Thoracic aorta (tissue), 2 donors: Measurements from ENCODE around the gene GPI. TPM values are rescaled to one million over a fixed set of nuclear protein-coding genes. Genes with fewer than 3 reads are reported as not detected.

Experiments
- ATAC-seq: fragments of 150-250 bp; one replicate; pipeline ENCODE4 v1.8.0; 2017; ENCODE audit warnings: low read depth; ENCODE audit not compliant: insufficient number of reproducible peaks, low FRiP score
- DNase-seq: peaks from one replicate; pipeline ENCODE4 v3.0.0-alpha.2; 2020; ENCODE audit warnings: low spot score
- H3K27ac ChIP-seq, 2 donors: fragments of 200-600 bp; sonication (generic); 1 replicate in 1 of 2; 2 replicates in 1 of 2; pipeline ENCODE4 v1.5.1; 2016; ENCODE audit warnings: mild to moderate bottlenecking in 2 of 2, moderate library complexity in 2 of 2
- H3K27me3 ChIP-seq: fragments of 200-600 bp; sonication (generic); replicated peaks from 2 replicates; pipeline ENCODE4 v1.6.0; 2016; ENCODE audit warnings: mild to moderate bottlenecking; ENCODE audit not compliant: insufficient read depth
- H3K36me3 ChIP-seq: fragments of 200-600 bp; sonication (generic); one replicate; pipeline ENCODE4 v1.5.1; 2016
- H3K4me1 ChIP-seq, 2 donors: fragments of 200-600 bp; sonication (generic); 1 replicate in 1 of 2; 2 replicates in 1 of 2; pipeline versions ENCODE4 v1.5.1 to v1.6.0; 2016; ENCODE audit warnings: low read depth in 2 of 2, mild to moderate bottlenecking in 1 of 2; ENCODE audit not compliant: control insufficient read depth in 1 of 2
- H3K4me3 ChIP-seq: fragments of 200-600 bp; sonication (generic); 2 replicates; pipeline ENCODE4 v1.5.1; 2016; ENCODE audit warnings: mild to moderate bottlenecking
- H3K9me3 ChIP-seq: fragments of 200-600 bp; sonication (generic); 2 replicates; pipeline ENCODE4 v1.5.1; 2016
- CTCF ChIP-seq: fragments of 200-600 bp; sonication (generic); IDR thresholded peaks from one replicate; pipeline ENCODE4 v1.5.1; 2019; ENCODE audit warnings: antibody characterized with exemption
- total RNA-seq, 2 donors: library from RNA; depleted of rRNA; stranded (reverse); fragments of >200 nt; gene quantifications; one replicate each; pipeline versions ENCODE4 v1.1.0 to v1.2.3, GENCODE V29; 2016

The GPI gene
- total RNA-seq, 2 donors from 2014 or later, result 112 to 207 TPM

- TF ChIP-seq CTCF, result no peak
- DNase-seq (no peak), ATAC-seq (no peak)
- H3K27me3 ChIP-seq, result no peaks in the 10 kb centered on the region
- H3K27ac ChIP-seq, result peak overlapping the region; percentile 94 to 98
- no peaks in the 10 kb centered on the region for H3K9me3 ChIP-seq
- H3K4me1 ChIP-seq, result peaks cover 34 to 57% of the 10 kb centered on the region in 2 donors
- no peaks in the 10 kb centered on the region for H3K36me3 ChIP-seq
- H3K4me3 ChIP-seq, result peak overlapping the region; percentile 98
Observed at GRCh38 chr19:34429553-34429952, 64.6 kb downstream of the GPI start.

DNA sequence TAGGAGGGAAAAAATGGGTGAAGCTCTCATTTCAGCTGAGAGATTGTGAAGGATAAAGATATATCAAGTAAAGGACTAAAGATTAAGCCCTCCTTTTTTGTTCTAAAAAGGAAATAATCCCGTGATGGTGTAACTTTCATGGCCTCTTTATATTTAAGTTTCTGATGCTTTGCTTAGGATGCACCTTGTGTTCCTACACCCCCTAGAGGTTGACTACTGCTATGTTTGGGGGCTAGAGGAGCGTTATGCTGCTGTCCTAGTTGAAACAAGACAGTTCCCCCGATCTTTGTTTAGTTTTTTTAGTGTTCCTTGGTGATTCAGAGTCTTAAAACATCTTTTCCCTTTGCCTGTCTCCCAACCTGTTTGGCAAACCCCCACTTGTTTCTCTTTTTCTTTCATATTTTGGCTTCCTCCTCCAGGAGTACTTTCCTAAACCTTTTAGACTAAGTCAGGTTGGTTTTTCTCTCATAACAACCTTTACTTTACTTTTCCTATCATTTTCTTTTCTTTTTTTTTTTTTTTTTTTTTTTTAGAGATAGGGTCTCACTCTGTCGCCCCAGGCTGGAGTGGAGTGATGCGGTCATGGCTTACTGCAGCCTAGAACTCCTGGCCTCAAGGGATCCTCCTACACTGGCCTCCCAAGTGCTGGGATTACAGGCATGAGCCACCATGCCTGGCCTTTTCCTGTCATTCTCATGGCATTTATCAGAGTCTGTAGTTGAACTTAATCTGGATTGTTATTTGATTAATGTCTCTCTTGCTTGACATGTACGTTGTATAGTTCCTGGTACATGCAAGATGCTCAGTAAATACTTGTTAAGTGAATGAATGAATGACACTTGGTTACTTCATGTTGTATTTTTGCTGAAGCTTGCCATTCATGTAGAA lies 66.0 kb downstream of the GPI start:
- H3K4me1 ChIP-seq, result peaks cover 34 to 67% of the 10 kb centered on the region in 2 donors
- H3K4me3 ChIP-seq, result peak overlapping the region; percentile 98
- no peaks in the 10 kb centered on the region for H3K27me3 ChIP-seq
- no peaks in the 10 kb centered on the region for H3K9me3 ChIP-seq
- ATAC-seq (no peak), DNase-seq (no peak)
- peaks cover 13% of the 10 kb centered on the region for H3K36me3 ChIP-seq
- H3K27ac ChIP-seq, result peak overlapping the region; percentile 94 to 98
- TF ChIP-seq CTCF, result peak; percentile 54

DNA sequence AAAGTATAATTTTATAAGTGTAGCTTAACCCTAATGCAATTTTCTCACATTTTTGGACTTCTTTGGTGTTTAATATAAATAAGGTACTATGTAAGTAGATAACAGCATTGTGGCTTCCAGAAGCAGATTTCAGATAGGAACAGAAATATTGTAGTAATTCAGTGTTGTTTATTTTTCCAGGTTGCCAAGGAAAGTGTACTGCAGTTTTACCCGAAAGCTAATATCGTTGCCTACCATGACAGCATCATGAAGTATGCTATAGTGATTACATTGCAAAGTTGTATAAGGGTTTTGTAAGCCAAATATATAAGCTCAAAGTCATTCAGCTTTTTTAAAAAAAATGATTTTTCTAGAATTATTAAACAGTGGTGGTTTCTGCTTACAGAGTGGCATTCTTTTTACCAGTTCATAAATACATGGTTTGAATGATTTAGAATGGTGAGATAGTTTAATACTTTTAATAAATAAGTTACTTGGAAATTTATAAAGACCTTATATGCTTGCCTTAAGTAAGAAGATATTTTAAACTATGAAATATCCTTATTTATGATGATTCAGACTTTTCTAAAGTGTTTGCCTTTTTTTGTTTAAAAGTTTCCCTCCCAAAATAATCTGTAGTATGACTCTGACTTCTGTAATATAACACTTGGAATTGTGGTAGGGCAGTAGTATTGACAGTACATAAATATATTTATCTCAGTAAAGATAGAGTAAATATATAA lies 66.8 kb downstream of the GPI start:
- no peak for TF ChIP-seq CTCF
- Histone ChIP-seq H3K4me1 (peaks cover 40 to 75% of the 10 kb centered on the region in 2 donors), H3K27ac (peak overlapping the region; percentile 94 to 98), H3K27me3 (no peaks in the 10 kb centered on the region), H3K36me3 (peaks cover 13% of the 10 kb centered on the region), H3K9me3 (no peaks in the 10 kb centered on the region), H3K4me3 (peak overlapping the region; percentile 98)
- no peak for DNase-seq
- ATAC-seq, result no peak

- peak overlapping the region; percentile 94 to 98 for H3K27ac ChIP-seq
- ATAC-seq (no peak), DNase-seq (no peak)
- no peak for TF ChIP-seq CTCF
- peaks cover 13% of the 10 kb centered on the region for H3K36me3 ChIP-seq
- H3K4me1 ChIP-seq, result peaks cover 40 to 79% of the 10 kb centered on the region in 2 donors
- no peaks in the 10 kb centered on the region for H3K9me3 ChIP-seq
- no peaks in the 10 kb centered on the region for H3K27me3 ChIP-seq
- H3K4me3 ChIP-seq, result peak overlapping the region; percentile 38
Observed at GRCh38 chr19:34432797-34433196, 67.8 kb downstream of the GPI start.

DNA sequence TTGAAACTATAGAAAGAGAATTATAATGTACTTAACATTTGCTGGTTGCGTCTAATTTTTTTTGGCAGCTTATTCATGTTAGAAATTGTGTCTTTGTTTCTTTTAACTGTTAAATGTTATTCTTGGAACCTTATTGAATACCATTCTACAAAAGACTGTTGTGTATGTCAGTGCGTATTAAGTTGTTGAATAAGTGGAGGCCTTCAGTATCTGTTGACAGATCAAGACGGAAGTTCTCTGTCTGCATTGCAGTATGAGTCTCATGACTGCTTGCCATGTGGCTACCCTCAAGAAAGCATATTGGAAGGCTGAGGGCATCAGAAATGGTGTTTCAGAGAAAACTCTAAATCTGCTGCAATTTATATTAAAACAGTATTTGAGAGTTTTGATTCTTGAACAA lies 71.7 kb downstream of the GPI start:
- Histone ChIP-seq H3K36me3 (peaks cover 37% of the 10 kb centered on the region), H3K4me1 (peaks cover 21 to 63% of the 10 kb centered on the region in 2 donors), H3K4me3 (no peak overlapping the region), H3K27ac (peak overlapping the region; percentile 31 to 98), H3K27me3 (no peaks in the 10 kb centered on the region), H3K9me3 (no peaks in the 10 kb centered on the region)
- no peak for ATAC-seq
- no peak for TF ChIP-seq CTCF
- DNase-seq, result no peak
